AG09309 (cell line): ENCODE measurements around the gene LOXL3.

Experiments
- DNase-seq: peaks from one replicate; pipeline ENCODE4 v3.0.0-alpha.2; 2010; ENCODE audit warnings: low read depth
- H3K4me3 ChIP-seq: 2 replicates; pipeline ENCODE4 v1.5.1; 2011; ENCODE audit warnings: mild to moderate bottlenecking, low read depth, low read length, moderate library complexity; ENCODE audit not compliant: control insufficient read depth
- CTCF ChIP-seq: IDR thresholded peaks from 2 replicates; pipeline ENCODE4 v1.5.1; 2011; ENCODE audit warnings: mild to moderate bottlenecking, low read depth, low read length, inconsistent platforms; ENCODE audit not compliant: insufficient read depth, control insufficient read depth; ENCODE audit errors: missing control alignments

The LOXL3 gene

GRCh38 chr2:74588664-74589063 is 34.9 kb upstream of the LOXL3 start:
- H3K4me3 ChIP-seq, result no peak overlapping the region
- no peak for DNase-seq
- TF ChIP-seq CTCF, result no peak

- peak; percentile 75 for TF ChIP-seq CTCF
- no peak for DNase-seq
- H3K4me3 ChIP-seq, result no peak overlapping the region
Observed at GRCh38 chr2:74587664-74588277, 34.0 kb upstream of the LOXL3 start.

- no peak for TF ChIP-seq CTCF
- no peak overlapping the region for H3K4me3 ChIP-seq
- no peak for DNase-seq
Observed at GRCh38 chr2:74585406-74586185, 31.9 kb upstream of the LOXL3 start.

- DNase-seq, result no peak
- no peak for TF ChIP-seq CTCF
Observed at GRCh38 chr2:74584088-74584645, 30.4 kb upstream of the LOXL3 start.

GRCh38 chr2:74583504-74583903 is 29.8 kb upstream of the LOXL3 start:
- TF ChIP-seq CTCF, result no peak
- no peak overlapping the region for H3K4me3 ChIP-seq
- DNase-seq, result no peak

More at GRCh38 chr2:74584088-74584645, 30.4 kb upstream of the LOXL3 start:
- H3K4me3 ChIP-seq, result no peak overlapping the region

GRCh38 chr2:74582184-74582583 is 28.4 kb upstream of the LOXL3 start:
- no peak for DNase-seq
- H3K4me3 ChIP-seq, result no peak overlapping the region
- TF ChIP-seq CTCF, result no peak
